ENCODE data around the gene SYNE1. TPM values are rescaled to one million over a fixed set of nuclear protein-coding genes. Genes with fewer than 3 reads are reported as not detected.
"Not testable (repeated sequence)": the region's sequence is repeated elsewhere in the genome, so short reads cannot be mapped to it uniquely, and the experiment has no call there.

Gene SYNE1
- total RNA-seq, 4 donors from 2014 or later = 29.1 to 51.5 (median 45.6) TPM

GRCh38 chr6:152661776-152662175 lies 24.6 kb upstream of the SYNE1 start:
- Histone ChIP-seq H3K9me3 (no peaks in the 10 kb centered on the region), H3K27me3 (no peaks in the 10 kb centered on the region), H3K4me3 (no peak overlapping the region), H3K4me1 (no peaks in the 10 kb centered on the region), H3K36me3 (no peaks in the 10 kb centered on the region), H3K27ac (no peak overlapping the region)
- TF ChIP-seq POLR2A (IDR thresholded peaks at IDR 0.05) (no peak), CTCF (IDR thresholded peaks at IDR 0.05 in 4 of 5, conservative IDR thresholded peaks at IDR 0.05 in 1 of 5) (no peak)
- intact Hi-C loops (cut with DNase I; ENCODE audit: low total_unique reads) (no loop called here), in situ Hi-C loops (cut with MboI; ENCODE audit: low sequenced_read_pairs in 4 of 4) (loop anchor here in 1 of 4 donors (10.0 kb wide), 1 partner anchor 107 kb away; no protein-coding TSS in a partner anchor)
- ATAC-seq (no peak), DNase-seq (no peak)

- H3K36me3 ChIP-seq = no peaks in the 10 kb centered on the region
- ATAC-seq (no peak), DNase-seq (no peak)
- no peak for TF ChIP-seq POLR2A (IDR thresholded peaks at IDR 0.05)
- no peak for TF ChIP-seq CTCF (IDR thresholded peaks at IDR 0.05 in 4 of 5, conservative IDR thresholded peaks at IDR 0.05 in 1 of 5)
- in situ Hi-C loops (cut with MboI; ENCODE audit: low sequenced_read_pairs in 4 of 4) (no loop called here), intact Hi-C loops (cut with DNase I; ENCODE audit: low total_unique reads) (no loop called here)
- no peak overlapping the region for H3K27ac ChIP-seq
- H3K4me3 ChIP-seq = no peak overlapping the region
- no peaks in the 10 kb centered on the region for H3K27me3 ChIP-seq
- no peaks in the 10 kb centered on the region for H3K4me1 ChIP-seq
- no peaks in the 10 kb centered on the region for H3K9me3 ChIP-seq
Measured at GRCh38 chr6:152651986-152652385, 14.8 kb upstream of the SYNE1 start.

- ATAC-seq (peak in 1 of 2 donors; percentile 45), DNase-seq (no peak)
- no peak overlapping the region for H3K4me3 ChIP-seq
- H3K27ac ChIP-seq = no peak overlapping the region
- in situ Hi-C loops (cut with MboI; ENCODE audit: low sequenced_read_pairs in 4 of 4) = no loop called here
- H3K4me1 ChIP-seq = no peaks in the 10 kb centered on the region
- H3K27me3 ChIP-seq = no peaks in the 10 kb centered on the region
- intact Hi-C loops (cut with DNase I; ENCODE audit: low total_unique reads) = no loop called here
- TF ChIP-seq POLR2A (IDR thresholded peaks at IDR 0.05) (no peak), CTCF (IDR thresholded peaks at IDR 0.05 in 4 of 5, conservative IDR thresholded peaks at IDR 0.05 in 1 of 5) (no peak)
- H3K36me3 ChIP-seq = no peaks in the 10 kb centered on the region
- H3K9me3 ChIP-seq = no peaks in the 10 kb centered on the region
Measured at GRCh38 chr6:152648105-152648504, 10.9 kb upstream of the SYNE1 start.

GRCh38 chr6:152646732-152647131 lies 9.6 kb upstream of the SYNE1 start:
- H3K36me3 ChIP-seq; in situ Hi-C loops (cut with MboI; ENCODE audit: low sequenced_read_pairs in 4 of 4); H3K4me1 ChIP-seq; ATAC-seq; H3K9me3 ChIP-seq; H3K4me3 ChIP-seq; H3K27me3 ChIP-seq; DNase-seq; H3K27ac ChIP-seq; intact Hi-C loops (cut with DNase I; ENCODE audit: low total_unique reads): not testable (repeated sequence)

- TF ChIP-seq CTCF (IDR thresholded peaks at IDR 0.05 in 4 of 5, conservative IDR thresholded peaks at IDR 0.05 in 1 of 5) (peak in 3 of 5 experiments; percentile 30 to 53 (median 47)), POLR2A (IDR thresholded peaks at IDR 0.05) (no peak)
- Histone ChIP-seq H3K4me3 (no peak overlapping the region), H3K36me3 (no peaks in the 10 kb centered on the region), H3K27me3 (no peaks in the 10 kb centered on the region), H3K4me1 (no peaks in the 10 kb centered on the region), H3K9me3 (no peaks in the 10 kb centered on the region), H3K27ac (no peak overlapping the region)
- intact Hi-C loops (cut with DNase I; ENCODE audit: low total_unique reads) (loop anchor here (2.0 kb wide), 1 partner anchor 90 kb away; no protein-coding TSS in a partner anchor), in situ Hi-C loops (cut with MboI; ENCODE audit: low sequenced_read_pairs in 4 of 4) (no loop called here)
- DNase-seq = no peak
- ATAC-seq = peak in 1 of 2 donors; percentile 42
Measured at GRCh38 chr6:152642578-152643375, 5.6 kb upstream of the SYNE1 start.
